ENCODE measurements around the gene SLC25A2. TPM values are rescaled to one million over a fixed set of nuclear protein-coding genes. Genes with fewer than 3 reads are reported as not detected.

SLC25A2 gene
- total and polyA plus RNA-seq, 2 of the 13 experiments (the other 11 are each of a cell fraction or from before 2014, with no cell fraction given): 0.13 TPM; not detected in 1

- Histone ChIP-seq H4K20me1 (ENCODE audit: insufficient read depth, low read length) (no peaks in the 10 kb centered on the region), H3K4me1 (ENCODE audit: insufficient read depth, low read length) (no peaks in the 10 kb centered on the region), H3K79me2 (ENCODE audit: insufficient read depth, low read length) (no peaks in the 10 kb centered on the region), H3K27me3 (ENCODE audit: control insufficient read depth in 1 of 2, insufficient read depth in 2 of 2, low read length in 2 of 2) (no peaks in the 10 kb centered on the region), H3K4me2 (ENCODE audit: low read depth, low read length) (no peak overlapping the region), H3K27ac (ENCODE audit: extremely low read length, insufficient read depth, low read length) (no peak overlapping the region), H3K36me3 (replicated peaks in 1 of 2; ENCODE audit: control insufficient read depth in 1 of 2, insufficient read depth in 2 of 2, low read length in 2 of 2) (no peaks in the 10 kb centered on the region), H3K9ac (ENCODE audit: insufficient read depth, low read depth, low read length) (no peak overlapping the region), H3K9me3 (ENCODE audit: low read length) (peaks cover 35% of the 10 kb centered on the region), H2AFZ (ENCODE audit: low read length) (no peak overlapping the region), H3K4me3 (replicated peaks in 1 of 3; ENCODE audit: insufficient read depth in 1 of 3, low read depth in 2 of 3, low read length in 3 of 3) (no peak overlapping the region)
- ATAC-seq: no peak
- 20% methylated on average over 4 of the region's 4 CpGs for WGBS (ENCODE audit: low lambda C conversion rate)
- TF ChIP-seq ZNF513 (CRISPR knock-in tag; conservative IDR thresholded peaks at IDR 0.05): no peak
- no peak for TF ChIP-seq ZNF549 (CRISPR knock-in tag; IDR thresholded peaks at IDR 0.05)
- no peak for TF ChIP-seq PBX2 (CRISPR knock-in tag; IDR thresholded peaks at IDR 0.05)
- TF ChIP-seq ZFP91 (CRISPR knock-in tag; IDR thresholded peaks at IDR 0.05; ENCODE audit: borderline replicate concordance): no peak
- no peak for TF ChIP-seq GPN1 (CRISPR knock-in tag; IDR thresholded peaks at IDR 0.05; ENCODE audit: borderline replicate concordance)
- TF ChIP-seq ZFP1 (CRISPR knock-in tag; IDR thresholded peaks at IDR 0.05): no peak
- no peak for TF ChIP-seq MLLT10 (CRISPR knock-in tag; IDR thresholded peaks at IDR 0.05)
- no peak for TF ChIP-seq SIN3A (IDR thresholded peaks at IDR 0.05; ENCODE audit: borderline replicate concordance, low read depth, low read length)
- no peak for TF ChIP-seq KLF16 (CRISPR knock-in tag; IDR thresholded peaks at IDR 0.05)
- no TSS peak for BruUV-seq (replicated peaks)
- CTCF ChIA-PET (ENCODE audit: low intra/inter-chr PET ratio, low total read pairs): no interaction called here
- intact Hi-C loops (cut with micrococcal nuclease; ENCODE audit: unreplicated experiment): no loop called here
- in situ Hi-C loops (cut with HindIII; ENCODE audit: extremely low pct_ligation_motif_present, low pct_unique_long_range_greater_than_20kb): no loop called here
- POLR2A ChIA-PET: no interaction called here
- no peak for DNase-seq (ENCODE audit: low spot score)
- no peak for FAIRE-seq
Measured at GRCh38 chr5:141298376-141298775, 5.5 kb downstream of the SLC25A2 start.
